Stimulated activated CD4-positive, alpha-beta T cell treated with anti-CD3 and anti-CD28 coated beads, Interleukin-2, amount 100 ng/mL, for 48 hours (primary cell): ENCODE measurements around the gene PTPRN.
A peak's percentile ranks its signal among the peaks of the same experiment; 100 is the strongest.

Experiments
- DNase-seq, 2 donors: peaks; one replicate each; pipeline ENCODE4 v3.0.0-alpha.2; 2020

Gene PTPRN

DNA sequence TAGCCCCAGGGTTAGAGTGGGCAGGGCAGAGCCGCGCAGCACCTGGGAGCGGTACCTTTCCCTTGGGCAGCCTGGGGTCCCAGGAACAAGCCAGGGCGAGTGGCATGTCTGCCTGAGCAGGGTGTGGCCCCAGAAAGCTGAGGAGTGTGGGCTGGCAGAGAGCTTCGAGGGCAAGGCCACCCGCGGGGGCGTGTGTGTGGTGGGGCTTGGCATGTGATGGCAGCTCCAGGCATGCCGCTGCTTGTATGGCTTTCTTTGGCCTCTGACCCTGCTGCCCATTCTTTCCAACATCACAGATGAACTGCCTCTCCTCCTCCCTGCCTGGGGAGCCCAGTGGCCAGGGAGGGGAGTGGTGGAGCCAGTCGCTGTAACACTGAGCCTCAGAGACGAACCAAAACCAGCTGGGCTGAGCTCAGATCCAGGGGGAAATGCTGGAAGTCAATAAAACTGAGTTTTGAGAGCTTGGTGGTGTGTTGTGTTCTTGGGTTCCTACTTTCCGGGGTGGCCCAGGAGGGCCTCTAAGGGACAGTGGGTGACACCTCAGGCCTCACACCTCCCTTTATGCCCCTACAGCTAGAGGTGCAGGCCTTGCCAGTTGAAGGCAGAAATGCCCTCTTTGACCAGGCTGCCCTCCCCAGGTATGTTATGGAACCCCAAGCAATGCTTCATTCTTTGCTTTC is 22.6 kb downstream of the PTPRN start:
- no peak for DNase-seq

DNA sequence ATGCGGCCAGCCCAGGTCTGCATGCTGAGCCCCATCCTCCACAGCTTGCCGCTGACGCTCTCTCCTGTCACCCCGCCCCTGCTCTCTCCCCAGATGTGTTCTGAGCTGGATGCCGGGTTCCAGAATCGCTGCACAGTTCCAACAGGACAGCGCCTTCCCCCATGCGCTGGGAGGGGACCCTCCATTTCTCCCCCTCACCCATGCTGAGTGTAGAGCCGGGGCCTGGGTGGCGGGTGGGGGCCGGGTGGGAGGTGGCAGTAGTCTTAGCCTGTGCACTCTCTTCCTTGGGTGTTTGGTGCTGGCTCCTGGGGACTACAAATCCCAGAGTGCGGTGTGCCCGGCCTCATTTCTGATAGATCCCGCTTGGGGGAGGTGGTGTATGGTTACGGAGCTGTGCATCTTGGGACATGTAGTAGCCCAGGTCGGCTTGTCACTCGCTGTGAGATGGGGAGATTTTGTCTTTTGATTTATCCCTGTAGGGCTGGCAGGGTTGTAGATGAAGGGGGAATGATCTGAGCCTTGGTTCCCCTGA is 23.2 kb downstream of the PTPRN start:
- DNase-seq: no peak

- no peak for DNase-seq
Measured at GRCh38 chr2:219285373-219285735, 23.8 kb downstream of the PTPRN start.

DNA sequence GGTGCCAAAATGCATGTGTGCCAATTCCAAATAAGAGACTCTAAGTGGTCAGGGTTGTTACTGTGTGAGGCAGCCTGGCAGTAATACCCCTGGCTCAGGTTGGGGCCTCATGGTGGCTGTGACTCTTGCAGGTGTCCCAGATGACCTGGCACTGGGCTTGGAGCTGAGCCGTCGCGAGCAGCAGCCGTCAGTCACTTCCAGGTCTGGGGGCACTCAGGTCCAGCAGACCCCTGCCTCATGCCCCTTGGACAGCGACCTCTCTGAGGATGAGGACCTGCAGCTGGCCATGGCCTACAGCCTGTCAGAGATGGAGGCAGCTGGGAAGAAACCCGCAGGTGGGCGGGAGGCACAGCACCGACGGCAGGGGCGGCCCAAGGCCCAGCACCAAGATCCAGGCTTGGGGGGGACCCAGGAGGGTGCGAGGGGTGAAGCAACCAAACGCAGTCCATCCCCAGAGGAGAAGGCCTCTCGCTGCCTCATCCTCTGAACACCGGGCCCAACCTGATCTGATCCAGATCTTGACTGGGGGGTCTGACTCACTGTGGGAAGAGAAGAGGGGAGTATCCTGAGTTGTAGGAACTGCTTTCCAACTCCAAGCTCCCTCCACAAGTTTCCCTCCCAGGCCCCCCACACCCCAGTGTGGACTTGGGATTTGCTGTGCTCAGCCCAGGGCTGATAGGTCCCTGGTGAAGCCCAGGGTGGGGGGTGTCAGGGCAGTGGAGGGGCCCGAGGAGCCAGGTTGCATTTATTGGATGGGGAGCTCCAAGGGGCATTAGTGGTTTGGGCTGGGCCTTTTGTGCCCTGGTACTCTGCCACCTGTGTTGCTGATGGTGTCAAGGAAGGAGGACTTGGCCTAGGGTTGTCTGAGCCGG is 24.5 kb downstream of the PTPRN start:
- DNase-seq: no peak

GRCh38 chr2:219282943-219283581 is 26.1 kb downstream of the PTPRN start:
- no peak for DNase-seq

- DNase-seq: no peak
Measured at GRCh38 chr2:219282375-219282774, 26.8 kb downstream of the PTPRN start.

- no peak for DNase-seq
Measured at GRCh38 chr2:219281588-219281987, 27.6 kb downstream of the PTPRN start.

GRCh38 chr2:219280651-219281050 is 28.6 kb downstream of the PTPRN start:
- DNase-seq: no peak

- no peak for DNase-seq
Measured at GRCh38 chr2:219279916-219280516, 29.2 kb downstream of the PTPRN start.

GRCh38 chr2:219279151-219279915 is 29.9 kb downstream of the PTPRN start, which contains the start of gene DNAJB2:
Gene DNAJB2, plus strand, starts transcription at chr2:219279366. Its CDS starts 468 bp downstream, at chr2:219279834.
- peak; percentile 97 to 98 for DNase-seq

- DNase-seq: no peak
Measured at GRCh38 chr2:219278655-219279150, 30.5 kb downstream of the PTPRN start.

- DNase-seq: peak; percentile 78
Measured at GRCh38 chr2:219277703-219278654, 31.2 kb downstream of the PTPRN start.

DNA sequence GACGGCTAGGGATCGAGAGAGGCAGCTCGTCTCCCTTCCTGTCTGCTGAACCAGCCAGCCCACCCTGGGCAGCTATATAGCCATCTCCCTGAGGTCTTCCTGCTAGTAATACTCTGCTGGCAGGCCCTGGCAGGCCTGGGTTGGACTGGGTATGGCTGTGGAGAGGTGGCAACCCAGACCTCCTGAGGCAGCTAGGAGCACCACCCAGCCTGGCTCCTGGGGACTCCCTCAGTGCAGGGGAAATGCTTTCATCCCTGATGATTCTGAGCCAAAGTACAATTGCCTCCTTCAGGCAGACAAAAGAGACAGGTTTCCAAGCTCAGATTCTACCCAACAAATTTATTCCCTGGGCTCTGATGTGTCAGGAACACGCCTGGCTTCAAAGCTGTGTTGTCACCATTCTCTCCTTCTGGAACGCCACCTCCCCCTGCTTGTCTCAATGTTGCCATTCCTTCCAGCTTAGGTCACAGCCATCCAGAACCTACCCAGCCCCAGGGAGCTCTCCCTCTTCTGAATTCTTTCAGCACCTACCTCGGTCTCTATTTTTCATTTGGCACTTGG is 34.8 kb downstream of the PTPRN start:
- DNase-seq: no peak

DNA sequence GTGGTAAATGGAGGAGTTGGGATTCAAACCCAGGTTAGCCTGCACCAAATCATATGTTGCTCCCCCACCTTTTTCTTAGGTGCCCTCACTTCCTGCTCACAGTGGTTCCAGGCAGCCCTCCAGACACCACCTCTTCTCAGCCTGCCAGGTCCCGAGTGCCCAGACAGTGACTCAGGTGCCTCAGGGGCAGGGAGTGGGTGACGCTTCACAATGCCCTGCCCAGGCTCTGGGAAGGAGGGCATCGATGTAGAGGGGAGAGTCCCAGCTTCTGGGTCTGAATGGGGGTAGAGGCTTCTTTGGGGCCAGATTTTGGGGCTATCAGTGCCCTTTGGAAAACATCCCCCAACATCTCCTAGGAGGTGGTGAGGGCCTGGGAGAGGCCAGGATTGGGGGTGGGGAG is 35.3 kb downstream of the PTPRN start:
- DNase-seq: no peak

GRCh38 chr2:219272995-219273394 is 36.2 kb downstream of the PTPRN start:
- DNase-seq: no peak

DNA sequence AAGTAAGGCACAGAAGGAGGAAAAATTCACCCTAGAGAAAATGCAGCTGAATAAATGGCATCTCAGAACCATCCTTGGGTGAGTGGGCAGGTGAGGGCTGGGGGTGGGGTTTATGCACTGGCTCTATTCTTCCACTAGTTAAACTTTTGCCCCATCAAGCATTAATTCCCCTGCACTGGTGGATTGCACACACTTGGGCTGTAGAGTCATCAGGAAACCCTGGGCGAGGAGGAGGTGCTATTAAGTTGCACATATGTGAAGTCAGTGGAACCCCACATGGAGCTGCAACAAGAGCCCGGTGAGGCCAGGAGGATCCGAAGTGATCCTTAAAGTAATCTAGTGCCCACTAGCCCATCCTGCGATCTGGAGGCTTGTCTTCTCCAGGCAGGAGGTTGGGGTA is 36.8 kb downstream of the PTPRN start:
- DNase-seq: no peak

DNA sequence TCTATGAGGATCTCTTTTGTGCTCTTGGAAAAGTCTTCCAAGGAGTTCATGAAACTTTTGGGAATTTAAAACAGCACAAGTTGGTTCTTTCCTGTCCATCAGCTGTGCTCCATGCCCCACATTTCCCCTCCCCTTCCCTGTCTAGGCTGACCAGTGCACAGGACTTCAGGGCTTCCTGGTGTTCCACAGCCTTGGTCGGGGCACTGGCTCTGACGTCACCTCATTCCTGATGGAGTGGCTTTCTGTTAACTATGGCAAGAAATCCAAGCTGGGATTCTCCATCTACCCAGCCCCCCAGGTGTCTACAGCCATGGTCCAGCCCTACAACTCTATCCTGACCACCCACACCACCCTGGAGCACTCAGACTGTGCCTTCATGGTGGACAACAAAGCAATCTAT is 38.2 kb downstream of the PTPRN start:
- no peak for DNase-seq

DNA sequence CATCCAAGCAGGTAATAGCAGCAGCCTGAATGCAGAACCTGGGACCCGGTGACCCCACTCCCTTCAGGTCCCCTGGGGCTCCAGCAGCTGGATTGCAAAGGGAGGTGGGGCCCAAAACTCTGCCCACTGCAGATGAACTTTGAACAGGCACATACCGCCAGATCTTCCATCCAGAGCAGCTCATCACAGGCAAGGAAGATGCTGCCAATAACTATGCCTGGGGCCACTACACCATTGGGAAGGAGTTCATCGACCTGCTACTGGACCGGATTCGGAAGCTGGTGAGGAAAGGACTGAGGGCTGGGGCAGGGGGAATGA is 39.2 kb downstream of the PTPRN start:
- DNase-seq: no peak

DNA sequence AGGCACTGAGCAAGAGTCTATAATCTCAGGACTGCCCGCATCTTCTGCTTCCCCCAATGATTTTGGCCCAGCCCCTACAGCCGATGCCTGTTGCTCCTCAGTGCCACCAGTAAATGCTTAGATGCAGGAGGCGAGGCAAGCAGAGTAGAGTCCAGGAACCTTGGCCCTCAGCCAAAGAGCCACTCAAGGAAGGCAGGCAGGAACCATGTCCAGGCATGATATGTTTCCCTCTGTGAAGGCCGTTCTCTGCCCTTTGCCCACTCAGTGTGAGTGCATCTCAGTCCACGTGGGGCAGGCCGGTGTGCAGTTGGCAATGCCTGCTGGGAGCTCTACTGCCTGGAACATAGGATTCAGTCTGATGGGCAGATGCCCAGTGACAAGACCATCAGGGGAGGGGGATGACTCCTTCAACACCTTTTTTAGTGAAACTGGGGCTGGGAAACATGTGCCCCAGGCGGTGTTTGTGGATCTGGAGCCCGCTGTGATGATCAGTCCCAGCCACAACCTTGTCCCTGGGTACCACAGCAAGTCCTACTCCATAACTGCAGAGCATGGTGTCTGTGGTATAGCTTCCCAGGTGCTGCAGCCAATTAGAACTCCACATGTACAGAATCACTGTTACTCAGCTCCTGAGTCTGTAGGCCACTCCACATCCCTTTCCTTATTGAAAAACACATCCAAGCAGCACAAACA is 39.7 kb downstream of the PTPRN start:
- DNase-seq: no peak

GRCh38 chr2:219268294-219268693 is 40.9 kb downstream of the PTPRN start:
- no peak for DNase-seq
